HG03066 (cell line): ENCODE data around the gene SNW1.
"Not testable (repeated sequence)": the region's sequence is repeated elsewhere in the genome, so short reads cannot be mapped to it uniquely, and the experiment has no call there.

Source experiments
- ATAC-seq: cut with Tn5 transposase; IDR thresholded peaks from one replicate; pipeline ENCODE4 v1.9.1; 2021; ENCODE audit warnings: low read depth; ENCODE audit not compliant: unreplicated experiment

The SNW1 gene

GRCh38 chr14:77760381-77761204 is at the start of gene SNW1:
TSS of gene SNW1 (minus strand) at chr14:77761156. CDS start at chr14:77761127, 29 bp downstream.
- ATAC-seq, result peak; percentile 90

DNA sequence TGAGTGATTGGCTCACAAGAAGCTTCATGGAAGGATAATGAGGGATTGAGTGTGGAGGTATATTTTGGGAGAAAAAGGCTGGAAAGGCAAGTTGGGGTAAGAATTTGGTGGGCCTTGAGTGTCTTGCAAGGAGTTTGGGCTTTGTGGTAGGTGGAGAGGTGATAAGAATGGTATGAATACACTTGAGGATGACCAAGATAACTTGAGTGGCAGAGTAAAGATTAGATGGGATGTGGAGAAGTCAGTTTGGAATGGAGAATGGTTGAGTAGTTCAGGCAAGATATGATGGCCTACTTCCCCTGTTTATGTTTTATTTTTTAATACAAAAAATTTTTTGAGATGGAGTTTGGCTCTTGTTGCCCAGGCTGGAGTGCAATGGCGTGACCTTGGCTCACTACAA is 48.1 kb upstream of the SNW1 start:
- ATAC-seq, result no peak

- no peak for ATAC-seq
These were observed 47.3 kb upstream of the SNW1 start for GRCh38 chr14:77808250-77808649.

DNA sequence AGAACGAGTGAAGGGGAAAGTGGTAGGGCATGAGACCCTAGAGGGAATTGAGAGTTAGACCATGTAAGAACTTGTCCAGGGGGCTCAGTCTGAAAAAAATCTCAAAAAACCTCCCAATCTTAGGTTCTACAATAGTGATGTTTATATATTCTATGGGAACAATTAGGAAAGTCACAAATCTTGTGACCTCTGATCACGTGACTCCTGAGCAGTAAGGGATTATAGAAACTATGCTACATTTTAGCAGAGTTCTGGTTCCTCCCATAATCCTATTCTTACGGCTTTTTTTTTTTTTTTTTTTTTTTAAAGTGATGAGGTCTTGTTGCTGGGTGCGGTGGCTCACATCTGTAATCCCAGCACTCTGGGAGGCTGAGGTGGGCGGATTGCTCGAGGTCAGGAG is 44.8 kb upstream of the SNW1 start:
- no peak for ATAC-seq

DNA sequence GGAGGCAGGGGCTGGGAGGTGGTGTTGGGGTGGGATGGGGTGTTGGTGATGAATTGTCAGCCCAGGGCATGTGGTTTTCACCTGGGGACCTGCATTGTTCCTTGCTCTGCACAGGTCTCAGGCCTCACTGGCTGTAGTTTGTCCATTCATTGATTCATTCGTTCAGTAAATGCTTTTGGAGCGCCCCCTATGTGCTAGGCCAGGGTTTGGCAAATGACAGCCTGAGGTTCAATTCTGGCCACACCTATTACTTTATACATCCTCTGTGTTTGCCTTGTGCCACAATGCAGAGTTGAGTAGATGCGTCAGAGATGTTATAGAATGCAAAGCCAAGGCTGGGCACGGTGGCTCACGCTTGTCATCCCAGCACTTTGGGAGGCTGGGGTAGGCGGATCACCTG is 43.6 kb upstream of the SNW1 start:
- ATAC-seq, result no peak

DNA sequence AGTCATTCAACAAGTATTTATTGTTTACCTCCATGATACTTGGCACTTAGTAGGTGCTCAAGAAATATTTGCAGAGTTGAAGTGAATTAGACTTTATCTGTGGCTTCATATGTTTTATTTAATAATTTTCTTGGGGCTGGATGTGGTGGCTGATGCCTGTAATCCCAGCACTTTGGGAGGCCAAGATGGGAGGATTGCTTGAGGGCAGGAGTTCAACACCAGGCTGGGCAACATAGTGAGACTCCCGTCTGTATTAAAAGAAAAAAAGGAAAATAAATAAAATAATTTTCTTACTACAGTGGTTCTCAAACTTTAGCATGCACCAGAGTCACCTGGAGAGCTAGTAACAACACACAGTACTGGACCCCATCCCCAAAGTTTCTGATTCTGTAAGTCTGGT is 39.9 kb upstream of the SNW1 start:
- ATAC-seq, result no peak

DNA sequence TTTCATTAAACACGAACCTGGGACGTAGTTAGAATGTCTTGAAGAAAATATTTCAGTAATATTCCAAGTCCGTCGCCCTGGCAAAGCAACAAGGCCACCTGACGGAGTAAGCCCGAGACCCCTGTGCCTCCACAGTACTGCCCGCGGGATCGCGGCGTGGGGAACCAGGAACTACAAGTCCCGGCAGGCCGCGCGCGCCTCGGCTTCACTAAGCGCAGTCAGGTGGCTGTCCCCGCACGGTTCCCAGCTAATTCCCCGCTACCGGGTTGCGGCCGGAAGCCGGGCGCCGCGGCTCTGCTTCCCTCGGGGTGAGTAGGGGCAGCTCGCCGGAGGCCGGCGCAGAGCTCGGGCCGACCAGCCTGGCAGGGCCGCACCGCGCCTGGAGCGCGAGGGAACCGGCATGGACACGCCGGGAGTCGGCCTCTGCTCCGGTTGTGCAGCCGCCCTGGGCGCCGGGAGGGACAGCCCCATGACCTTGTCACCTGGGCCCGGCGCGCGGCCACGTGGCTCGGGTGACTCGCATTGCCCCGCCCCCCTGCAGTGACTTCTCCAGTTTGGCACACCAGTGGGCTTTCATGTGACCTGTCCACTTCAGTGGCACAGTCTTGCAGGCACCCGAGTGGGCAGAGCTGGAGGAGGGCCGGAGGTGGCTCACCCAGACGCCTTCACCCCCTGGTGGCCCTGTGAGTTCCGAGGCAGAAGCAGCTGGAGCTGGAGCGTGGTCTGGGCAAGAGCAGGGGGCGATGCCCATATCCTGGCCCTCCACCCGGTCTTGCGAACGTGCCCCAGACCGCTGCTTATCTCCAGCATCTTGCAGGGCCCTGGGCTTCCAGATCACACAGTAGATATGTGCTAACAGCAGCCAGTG is 39.1 kb upstream of the SNW1 start, which contains the start of gene ADCK1:
ADCK1 (plus strand) TSS at position 247 of the 868 bp plus-strand sequence. CDS start 18,870 bp downstream, outside the sequence.
- ATAC-seq, result peak; percentile 96

DNA sequence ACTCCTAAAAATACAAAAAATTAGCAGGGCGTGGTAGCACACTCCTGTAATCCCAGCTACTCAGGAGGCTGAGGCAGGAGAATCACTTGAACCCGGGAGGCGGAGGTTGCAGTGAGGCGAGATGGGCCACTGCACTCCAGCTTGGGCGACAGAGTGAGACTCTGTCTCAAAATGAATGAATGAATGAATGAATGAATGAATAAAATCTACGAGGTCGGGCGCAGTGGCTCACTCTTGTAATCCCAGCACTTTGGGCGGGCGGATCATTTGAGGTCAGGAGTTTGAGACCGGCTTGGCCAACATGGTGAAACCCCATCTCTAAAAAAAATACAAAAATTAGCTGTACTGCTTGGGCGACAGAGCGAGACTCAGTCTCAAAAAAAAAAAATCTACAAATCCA is 38.5 kb upstream of the SNW1 start:
- not testable (repeated sequence) for ATAC-seq

- no peak for ATAC-seq
These were observed 33.4 kb upstream of the SNW1 start for GRCh38 chr14:77794357-77794756.

DNA sequence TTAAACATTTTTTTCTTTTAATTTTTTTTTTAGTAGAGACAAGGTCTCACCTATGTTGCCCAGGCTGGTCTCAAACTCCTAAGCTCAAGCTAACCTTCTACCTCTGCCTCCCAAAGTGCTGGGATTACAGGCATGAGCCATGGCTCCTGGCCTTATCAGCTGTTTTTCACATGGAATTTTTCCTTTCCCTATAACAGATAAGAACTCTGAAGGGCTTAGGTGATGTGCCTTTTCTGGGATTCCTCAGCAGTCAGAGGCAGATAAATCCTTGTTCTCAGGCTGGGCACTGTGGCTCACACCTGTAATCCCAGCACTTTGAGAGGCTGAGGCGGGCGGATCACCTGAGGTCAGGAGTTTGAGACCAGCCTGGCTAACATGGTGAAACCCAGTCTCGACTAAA is 32.3 kb upstream of the SNW1 start:
- ATAC-seq, result not testable (repeated sequence)

GRCh38 chr14:77791225-77791600 is 30.3 kb upstream of the SNW1 start:
- no peak for ATAC-seq

- ATAC-seq, result no peak
These were observed 29.7 kb upstream of the SNW1 start for GRCh38 chr14:77790566-77791224.

GRCh38 chr14:77786148-77786547 is 25.2 kb upstream of the SNW1 start:
- no peak for ATAC-seq

GRCh38 chr14:77782202-77782601 is 21.2 kb upstream of the SNW1 start:
- ATAC-seq, result no peak

- ATAC-seq, result not testable (repeated sequence)
These were observed 13.0 kb upstream of the SNW1 start for GRCh38 chr14:77773966-77774365.

DNA sequence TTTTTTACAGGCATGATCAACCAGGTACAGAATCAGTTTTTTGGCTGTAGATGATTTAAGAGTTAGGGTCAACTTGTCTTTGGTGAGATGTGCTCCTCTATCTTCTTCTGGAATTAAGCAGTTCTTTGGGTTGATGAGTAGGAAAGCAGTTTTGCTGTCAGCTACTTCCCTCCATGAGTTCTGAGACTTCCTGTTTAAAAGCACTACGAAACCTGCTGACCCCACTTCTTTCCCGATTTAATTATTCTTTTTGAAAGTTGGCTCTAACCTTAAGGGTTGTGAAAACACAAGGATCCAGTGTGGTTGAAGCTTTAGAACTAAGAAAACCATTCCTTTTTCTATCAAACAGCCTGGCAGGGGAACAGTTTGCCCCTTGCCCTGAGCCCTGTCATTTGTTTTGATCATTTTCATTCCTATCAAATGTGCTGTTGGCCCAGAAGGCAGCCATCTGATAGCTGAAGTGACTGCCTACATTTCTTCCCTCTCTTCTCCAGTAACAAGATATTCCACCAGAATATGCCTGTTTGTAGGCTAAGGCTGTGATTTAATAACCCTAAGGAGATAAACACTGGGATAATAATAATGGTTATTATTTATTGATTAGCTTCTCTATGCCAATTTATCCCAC is 7.6 kb upstream of the SNW1 start:
- not testable (repeated sequence) for ATAC-seq

GRCh38 chr14:77763978-77764377 is 3.0 kb upstream of the SNW1 start:
- no peak for ATAC-seq

GRCh38 chr14:77763316-77763715 is 2.4 kb upstream of the SNW1 start:
- ATAC-seq, result no peak

- no peak for ATAC-seq
These were observed 412 bp upstream of the SNW1 start for GRCh38 chr14:77761205-77761931.
